Measurements from ENCODE around the gene ZNF384.

GRCh38 chr12:6703631-6704030, 14.5 kb upstream of the ZNF384 start:
- TF ChIP-seq POLR2A (IDR thresholded peaks at IDR 0.05) = no peak
- TF ChIP-seq, protein P1, sequence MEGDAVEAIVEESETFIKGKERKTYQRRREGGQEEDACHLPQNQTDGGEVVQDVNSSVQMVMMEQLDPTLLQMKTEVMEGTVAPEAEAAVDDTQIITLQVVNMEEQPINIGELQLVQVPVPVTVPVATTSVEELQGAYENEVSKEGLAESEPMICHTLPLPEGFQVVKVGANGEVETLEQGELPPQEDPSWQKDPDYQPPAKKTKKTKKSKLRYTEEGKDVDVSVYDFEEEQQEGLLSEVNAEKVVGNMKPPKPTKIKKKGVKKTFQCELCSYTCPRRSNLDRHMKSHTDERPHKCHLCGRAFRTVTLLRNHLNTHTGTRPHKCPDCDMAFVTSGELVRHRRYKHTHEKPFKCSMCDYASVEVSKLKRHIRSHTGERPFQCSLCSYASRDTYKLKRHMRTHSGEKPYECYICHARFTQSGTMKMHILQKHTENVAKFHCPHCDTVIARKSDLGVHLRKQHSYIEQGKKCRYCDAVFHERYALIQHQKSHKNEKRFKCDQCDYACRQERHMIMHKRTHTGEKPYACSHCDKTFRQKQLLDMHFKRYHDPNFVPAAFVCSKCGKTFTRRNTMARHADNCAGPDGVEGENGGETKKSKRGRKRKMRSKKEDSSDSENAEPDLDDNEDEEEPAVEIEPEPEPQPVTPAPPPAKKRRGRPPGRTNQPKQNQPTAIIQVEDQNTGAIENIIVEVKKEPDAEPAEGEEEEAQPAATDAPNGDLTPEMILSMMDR (IDR thresholded peaks at IDR 0.05) = no peak
- no peak for TF ChIP-seq EP300 (IDR thresholded peaks at IDR 0.05)
- no peak for TF ChIP-seq POLR2AphosphoS5 (IDR thresholded peaks at IDR 0.05)
